Measurements from ENCODE around the gene FEZ2.

GRCh38 chr2:36606925-36607324 lies 9.0 kb upstream of the FEZ2 start:
- no peak for TF ChIP-seq CTCF (IDR thresholded peaks at IDR 0.05)
- TF ChIP-seq POLR2A (IDR thresholded peaks at IDR 0.05): no peak

Data from ovary (tissue), 3 donors.